Measurements from ENCODE around the gene METTL6.
"Not testable (repeated sequence)": the region's sequence is repeated elsewhere in the genome, so short reads cannot be mapped to it uniquely, and the experiment has no call there.

METTL6 gene

DNA sequence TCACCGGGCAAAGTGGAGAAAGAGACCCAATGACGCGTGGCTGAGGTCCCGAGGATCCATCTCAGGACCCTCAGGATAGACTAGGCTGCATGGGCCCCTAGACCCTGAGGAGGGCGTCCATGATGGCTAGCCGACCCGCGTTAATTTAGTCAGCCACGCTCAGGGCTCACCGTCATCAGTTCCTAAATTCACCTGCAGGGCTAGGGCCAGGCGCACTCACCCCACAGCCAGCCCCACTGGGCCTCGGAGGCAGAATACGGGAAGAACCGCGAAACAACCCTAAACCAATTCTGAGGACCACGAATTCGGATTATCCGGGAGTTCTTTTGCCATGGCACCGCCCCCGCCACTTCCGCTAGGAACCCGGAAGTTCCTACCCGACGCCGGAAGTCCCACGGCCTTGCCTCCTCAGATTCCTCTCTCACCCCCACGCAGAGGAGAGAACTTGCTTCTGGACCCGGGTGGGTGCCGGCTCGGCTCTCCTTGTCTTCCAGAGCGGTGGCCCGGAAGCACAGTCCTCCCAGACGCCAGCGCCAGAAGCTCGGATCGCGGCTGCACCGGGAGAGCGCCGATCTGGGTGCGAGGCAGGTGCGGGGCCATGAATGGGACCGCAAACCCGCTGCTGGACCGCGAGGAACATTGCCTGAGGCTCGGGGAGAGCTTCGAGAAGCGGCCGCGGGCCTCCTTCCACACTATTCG, at the start of gene METTL6, which contains the start of gene EAF1:
METTL6 (minus strand) TSS at position 363 of the 699 bp plus-strand sequence. CDS start 1,033 bp downstream, outside the sequence.
EAF1 (plus strand) TSS at position 417 of the 699 bp plus-strand sequence; CDS start at position 599, 182 bp downstream.
- peak within 1 kb of the TSS; percentile 98 for H3K27ac Mint-ChIP-seq
- H3K4me3 Mint-ChIP-seq, result peak within 1 kb of the TSS; percentile 88
- H3K4me1 Mint-ChIP-seq, result peaks cover 46% of the 10 kb centered on the region
- peak; percentile 90 for ATAC-seq
- H3K27me3 Mint-ChIP-seq, result no peaks in the 10 kb centered on the region
- no peaks in the 10 kb centered on the region for H3K9me3 Mint-ChIP-seq
- peaks cover 34% of the 10 kb centered on the region for H3K36me3 Mint-ChIP-seq (ENCODE audit: low read depth)
- DNase-seq, result peak; percentile 89

DNA sequence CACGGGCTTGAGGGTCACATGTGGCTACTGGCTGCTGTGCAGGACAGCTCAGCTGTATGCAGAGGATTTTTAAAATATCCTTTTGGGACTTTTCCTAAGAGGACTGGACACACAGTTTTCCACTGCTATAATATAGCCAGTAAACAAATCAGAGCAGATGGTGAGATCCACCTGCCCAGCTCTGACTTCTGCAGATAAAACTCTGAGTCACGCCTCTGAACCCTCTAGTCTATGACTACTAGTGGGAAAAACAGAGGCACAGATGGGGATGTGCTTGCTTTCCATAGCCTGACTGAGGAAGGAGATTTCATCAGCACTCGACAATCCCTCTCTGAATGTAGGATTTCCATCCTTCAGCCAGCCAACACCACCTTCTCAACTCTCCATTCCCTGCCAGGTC, 49.0 kb upstream of the METTL6 start:
- Mint-ChIP-seq H3K4me1 (no peaks in the 10 kb centered on the region), H3K27me3 (no peaks in the 10 kb centered on the region), H3K36me3 (ENCODE audit: low read depth) (no peaks in the 10 kb centered on the region), H3K27ac (no peak overlapping the region), H3K9me3 (no peaks in the 10 kb centered on the region), H3K4me3 (no peak overlapping the region)
- ATAC-seq (no peak), DNase-seq (no peak)

DNA sequence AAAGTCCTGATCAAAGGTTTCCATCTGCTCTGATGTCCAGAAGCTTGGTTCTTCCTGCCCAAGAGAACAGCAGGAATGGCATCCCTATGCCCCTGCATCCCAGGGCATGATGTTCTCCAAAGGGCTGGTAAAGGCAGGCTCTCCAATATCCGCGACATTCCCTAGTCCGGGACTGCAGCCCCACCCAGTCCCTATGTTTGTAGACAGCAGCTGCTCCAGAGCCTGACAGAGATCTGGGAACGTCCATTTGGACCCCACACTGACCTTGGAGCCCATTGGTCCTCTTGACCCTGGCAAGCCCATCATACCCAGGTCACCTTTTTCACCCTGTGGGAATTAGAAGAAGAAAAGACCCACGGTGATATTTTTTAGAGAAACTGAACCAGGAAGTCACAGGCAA, 47.8 kb upstream of the METTL6 start:
- DNase-seq (no peak), ATAC-seq (no peak)
- no peaks in the 10 kb centered on the region for H3K27me3 Mint-ChIP-seq
- H3K4me1 Mint-ChIP-seq, result no peaks in the 10 kb centered on the region
- no peaks in the 10 kb centered on the region for H3K9me3 Mint-ChIP-seq
- H3K27ac Mint-ChIP-seq, result no peak overlapping the region
- no peak overlapping the region for H3K4me3 Mint-ChIP-seq
- no peaks in the 10 kb centered on the region for H3K36me3 Mint-ChIP-seq (ENCODE audit: low read depth)

- no peak overlapping the region for H3K4me3 Mint-ChIP-seq
- no peak for ATAC-seq
These were observed 44.5 kb upstream of the METTL6 start for GRCh38 chr3:15471861-15472260.

DNA sequence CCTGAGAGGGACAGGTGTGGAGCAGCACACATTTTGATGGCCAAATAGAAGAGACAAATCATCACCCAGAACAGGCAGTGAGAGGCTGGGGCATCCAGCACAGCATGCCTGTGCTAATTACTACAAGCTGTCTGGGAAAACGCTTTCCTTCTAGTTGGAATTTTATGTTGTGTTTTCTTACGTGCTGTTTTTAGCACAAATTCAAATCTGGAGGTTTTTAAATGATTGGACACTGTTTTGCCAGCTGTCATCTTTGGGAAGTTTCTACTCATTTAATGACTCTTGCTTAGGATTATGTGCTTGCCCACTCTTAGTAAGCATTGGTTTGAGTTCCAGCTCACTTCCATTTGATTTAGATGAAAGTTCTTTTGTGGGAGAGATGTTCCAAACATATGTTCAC, 43.5 kb upstream of the METTL6 start:
- no peak for ATAC-seq

More at GRCh38 chr3:15471861-15472260, 44.5 kb upstream of the METTL6 start:
- Mint-ChIP-seq H3K9me3 (no peaks in the 10 kb centered on the region), H3K27ac (no peak overlapping the region), H3K27me3 (no peaks in the 10 kb centered on the region), H3K36me3 (ENCODE audit: low read depth) (no peaks in the 10 kb centered on the region), H3K4me1 (peaks cover 8% of the 10 kb centered on the region)
- no peak for DNase-seq

DNA sequence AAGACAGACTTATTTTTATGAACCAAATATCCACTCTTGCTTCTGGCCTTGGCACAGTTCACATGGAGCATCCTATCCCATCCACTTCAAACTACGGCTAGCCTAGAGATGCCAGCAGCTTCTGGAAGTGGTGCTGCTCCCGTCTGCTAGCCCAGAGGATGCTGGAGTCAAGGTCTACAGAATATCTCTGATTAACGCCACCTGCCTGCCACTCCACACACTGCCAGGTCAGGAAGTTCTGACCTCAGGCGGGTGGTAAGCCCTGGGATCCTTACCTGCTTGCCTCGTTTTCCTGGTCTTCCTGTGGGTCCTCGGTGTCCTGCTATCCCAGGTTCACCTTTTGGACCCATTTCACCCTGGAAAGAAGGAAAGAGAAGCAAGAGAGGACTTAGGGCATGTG, 42.9 kb upstream of the METTL6 start:
- ATAC-seq (no peak), DNase-seq (no peak)
- H3K27me3 Mint-ChIP-seq, result no peaks in the 10 kb centered on the region
- H3K4me1 Mint-ChIP-seq, result peaks cover 9% of the 10 kb centered on the region
- no peaks in the 10 kb centered on the region for H3K36me3 Mint-ChIP-seq (ENCODE audit: low read depth)
- no peaks in the 10 kb centered on the region for H3K9me3 Mint-ChIP-seq
- H3K27ac Mint-ChIP-seq, result no peak overlapping the region
- no peak overlapping the region for H3K4me3 Mint-ChIP-seq

More for the DNA sequence above, 43.5 kb upstream of the METTL6 start:
- Mint-ChIP-seq H3K4me3 (no peak overlapping the region), H3K36me3 (ENCODE audit: low read depth) (no peaks in the 10 kb centered on the region), H3K9me3 (no peaks in the 10 kb centered on the region), H3K4me1 (peaks cover 9% of the 10 kb centered on the region), H3K27ac (no peak overlapping the region), H3K27me3 (no peaks in the 10 kb centered on the region)
- no peak for DNase-seq

- Mint-ChIP-seq H3K27me3 (no peaks in the 10 kb centered on the region), H3K4me1 (peaks cover 12% of the 10 kb centered on the region), H3K9me3 (no peaks in the 10 kb centered on the region), H3K36me3 (ENCODE audit: low read depth) (no peaks in the 10 kb centered on the region), H3K27ac (no peak overlapping the region), H3K4me3 (no peak overlapping the region)
- DNase-seq (no peak), ATAC-seq (no peak)
These were observed 40.2 kb upstream of the METTL6 start for GRCh38 chr3:15467227-15468181.

- no peak overlapping the region for H3K4me3 Mint-ChIP-seq
- no peak for DNase-seq
- no peak overlapping the region for H3K27ac Mint-ChIP-seq
- no peaks in the 10 kb centered on the region for H3K9me3 Mint-ChIP-seq
- peaks cover 21% of the 10 kb centered on the region for H3K4me1 Mint-ChIP-seq
- no peaks in the 10 kb centered on the region for H3K36me3 Mint-ChIP-seq (ENCODE audit: low read depth)
- no peaks in the 10 kb centered on the region for H3K27me3 Mint-ChIP-seq
- no peak for ATAC-seq
These were observed 38.7 kb upstream of the METTL6 start for GRCh38 chr3:15465876-15466585.

- DNase-seq, result no peak
- Mint-ChIP-seq H3K9me3 (no peaks in the 10 kb centered on the region), H3K27ac (peak overlapping the region; percentile 24), H3K27me3 (no peaks in the 10 kb centered on the region), H3K36me3 (ENCODE audit: low read depth) (no peaks in the 10 kb centered on the region), H3K4me1 (peaks cover 21% of the 10 kb centered on the region), H3K4me3 (no peak overlapping the region)
- ATAC-seq, result no peak
These were observed 35.1 kb upstream of the METTL6 start for GRCh38 chr3:15462451-15462850.

- ATAC-seq, result no peak
These were observed 33.7 kb upstream of the METTL6 start for GRCh38 chr3:15460891-15461531.

GRCh38 chr3:15458212-15458780, 31.0 kb upstream of the METTL6 start:
- Mint-ChIP-seq H3K4me1 (peaks cover 17% of the 10 kb centered on the region), H3K9me3 (no peaks in the 10 kb centered on the region), H3K36me3 (ENCODE audit: low read depth) (no peaks in the 10 kb centered on the region), H3K4me3 (no peak overlapping the region), H3K27ac (no peak overlapping the region), H3K27me3 (no peaks in the 10 kb centered on the region)
- DNase-seq (no peak), ATAC-seq (no peak)

More at GRCh38 chr3:15460891-15461531, 33.7 kb upstream of the METTL6 start:
- Mint-ChIP-seq H3K36me3 (ENCODE audit: low read depth) (no peaks in the 10 kb centered on the region), H3K4me1 (peaks cover 17% of the 10 kb centered on the region), H3K4me3 (no peak overlapping the region), H3K27ac (no peak overlapping the region), H3K27me3 (no peaks in the 10 kb centered on the region), H3K9me3 (no peaks in the 10 kb centered on the region)
- DNase-seq, result peak; percentile 7

GRCh38 chr3:15456915-15457314, 29.6 kb upstream of the METTL6 start:
- not testable (repeated sequence) for H3K4me3 Mint-ChIP-seq, ATAC-seq, H3K27me3 Mint-ChIP-seq

DNA sequence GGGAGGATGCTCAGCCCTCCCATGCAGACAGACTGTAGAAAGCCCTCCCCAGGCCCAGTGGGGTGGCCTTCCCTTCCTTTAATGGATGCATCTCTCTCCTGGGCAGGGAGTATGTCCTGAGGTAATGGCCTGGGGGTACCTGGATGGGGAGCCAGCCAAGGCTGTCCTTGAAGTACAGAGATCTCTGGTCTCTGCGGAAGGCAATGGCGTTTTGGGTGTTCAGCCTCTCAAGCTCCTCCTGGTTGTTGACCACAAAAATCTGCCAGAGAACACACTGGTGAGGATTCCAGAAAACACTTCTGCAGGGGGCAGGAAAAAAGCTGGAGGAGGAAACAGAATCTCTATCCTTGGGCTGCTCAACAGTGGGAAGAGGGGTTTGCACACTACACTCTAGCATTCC, 29.0 kb upstream of the METTL6 start:
- Mint-ChIP-seq H3K27me3 (no peaks in the 10 kb centered on the region), H3K4me1 (peaks cover 8% of the 10 kb centered on the region), H3K27ac (no peak overlapping the region), H3K4me3 (no peak overlapping the region), H3K36me3 (ENCODE audit: low read depth) (no peaks in the 10 kb centered on the region), H3K9me3 (no peaks in the 10 kb centered on the region)
- ATAC-seq (no peak), DNase-seq (no peak)

More at GRCh38 chr3:15456915-15457314, 29.6 kb upstream of the METTL6 start:
- not testable (repeated sequence) for DNase-seq; H3K9me3 Mint-ChIP-seq; H3K36me3 Mint-ChIP-seq (ENCODE audit: low read depth); H3K27ac Mint-ChIP-seq
- peaks cover 10% of the 10 kb centered on the region for H3K4me1 Mint-ChIP-seq

GRCh38 chr3:15455756-15456155, 28.4 kb upstream of the METTL6 start:
- Mint-ChIP-seq H3K36me3 (ENCODE audit: low read depth) (no peaks in the 10 kb centered on the region), H3K4me3 (no peak overlapping the region), H3K27ac (no peak overlapping the region), H3K9me3 (no peaks in the 10 kb centered on the region), H3K27me3 (no peaks in the 10 kb centered on the region), H3K4me1 (peaks cover 5% of the 10 kb centered on the region)
- no peak for DNase-seq
- ATAC-seq, result no peak
